Breast epithelium (tissue), 3 donors: Measurements from ENCODE around the gene RIT2.

ENCODE experiments used
- POLR2A ChIP-seq: fragments of 450-650 bp; IDR thresholded peaks from one replicate; pipeline ENCODE4 v1.6.1; 2016; ENCODE audit warnings: antibody characterized with exemption, mild to moderate bottlenecking, moderate library complexity
- POLR2AphosphoS5 ChIP-seq, 3 donors: sonication (generic); formaldehyde crosslinking; IDR thresholded peaks; one replicate each; pipeline ENCODE4 v1.6.1; 2017; ENCODE audit warnings: antibody characterized with exemption in 3 of 3
- TF ChIP-seq, protein P1 (sequence below), 3 donors: fragments of 450-650 bp; IDR thresholded peaks; one replicate each; pipeline ENCODE4 v1.5.1; 2016 to 2017; ENCODE audit warnings: antibody characterized with exemption in 3 of 3, mild to moderate bottlenecking in 3 of 3, moderate library complexity in 3 of 3

DNA sequence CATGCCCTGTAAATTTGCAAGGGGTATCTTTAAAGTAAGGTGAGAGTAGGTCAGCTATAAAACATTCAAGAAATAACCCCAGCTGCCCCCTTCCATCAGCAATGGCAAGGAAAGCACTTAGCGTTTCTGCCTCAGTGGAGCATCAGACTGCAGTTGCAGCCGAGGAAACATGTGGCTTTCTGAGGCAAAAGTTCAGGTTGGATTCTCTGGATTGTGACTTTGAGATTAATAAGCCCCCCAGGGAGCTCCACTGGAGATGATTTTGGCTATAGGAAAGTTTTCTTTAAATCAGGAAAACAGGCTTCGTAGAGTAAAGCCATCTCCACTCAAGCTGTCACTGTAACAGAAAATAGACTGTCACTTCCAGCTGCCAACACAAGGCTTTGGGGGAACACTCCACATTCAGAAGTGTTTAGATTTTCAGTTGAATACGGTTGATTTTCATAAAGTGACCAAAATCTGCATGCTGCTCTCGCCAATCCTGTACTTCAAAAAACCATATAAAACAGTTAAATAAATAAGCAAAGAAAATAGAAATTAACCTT, 15.3 kb upstream of the RIT2 start:
- TF ChIP-seq, protein P1, sequence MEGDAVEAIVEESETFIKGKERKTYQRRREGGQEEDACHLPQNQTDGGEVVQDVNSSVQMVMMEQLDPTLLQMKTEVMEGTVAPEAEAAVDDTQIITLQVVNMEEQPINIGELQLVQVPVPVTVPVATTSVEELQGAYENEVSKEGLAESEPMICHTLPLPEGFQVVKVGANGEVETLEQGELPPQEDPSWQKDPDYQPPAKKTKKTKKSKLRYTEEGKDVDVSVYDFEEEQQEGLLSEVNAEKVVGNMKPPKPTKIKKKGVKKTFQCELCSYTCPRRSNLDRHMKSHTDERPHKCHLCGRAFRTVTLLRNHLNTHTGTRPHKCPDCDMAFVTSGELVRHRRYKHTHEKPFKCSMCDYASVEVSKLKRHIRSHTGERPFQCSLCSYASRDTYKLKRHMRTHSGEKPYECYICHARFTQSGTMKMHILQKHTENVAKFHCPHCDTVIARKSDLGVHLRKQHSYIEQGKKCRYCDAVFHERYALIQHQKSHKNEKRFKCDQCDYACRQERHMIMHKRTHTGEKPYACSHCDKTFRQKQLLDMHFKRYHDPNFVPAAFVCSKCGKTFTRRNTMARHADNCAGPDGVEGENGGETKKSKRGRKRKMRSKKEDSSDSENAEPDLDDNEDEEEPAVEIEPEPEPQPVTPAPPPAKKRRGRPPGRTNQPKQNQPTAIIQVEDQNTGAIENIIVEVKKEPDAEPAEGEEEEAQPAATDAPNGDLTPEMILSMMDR (IDR thresholded peaks at IDR 0.05) = no peak
- no peak for TF ChIP-seq POLR2A
- no peak for TF ChIP-seq POLR2AphosphoS5 (IDR thresholded peaks at IDR 0.05)
